Activated T-cell treated with anti-CD3 and anti-CD28 coated beads, Interleukin-2, amount 50 U/mL, for 72 hours (primary cell): ENCODE measurements around the gene SFXN5. TPM values are rescaled to one million over a fixed set of nuclear protein-coding genes. Genes with fewer than 3 reads are reported as not detected.
"Not testable (repeated sequence)": the region's sequence is repeated elsewhere in the genome, so short reads cannot be mapped to it uniquely, and the experiment has no call there.

Experiments used
- ATAC-seq, 2 donors: fragments of 150-1000 bp; cut with Tn5 transposase; replicated peaks in 1 of 2; 2 replicates each; pipeline ENCODE4 v1.10.0; 2021; ENCODE audit warnings: moderate library complexity in 2 of 2, mild to moderate bottlenecking in 1 of 2
- DNase-seq, 2 donors: peaks; one replicate each; pipeline ENCODE4 v3.0.0; 2021 to 2022; ENCODE audit warnings: mixed read lengths in 1 of 2
- H3K27ac Mint-ChIP-seq: one replicate; pipeline ENCODE4 v1.8.0; 2022; ENCODE audit warnings: mild to moderate bottlenecking, moderate library complexity, mixed read lengths
- H3K27me3 Mint-ChIP-seq: one replicate; pipeline ENCODE4 v1.8.0; 2022; ENCODE audit warnings: low read depth, mixed read lengths
- H3K36me3 Mint-ChIP-seq, 2 donors: one replicate each; pipeline ENCODE4 v1.8.0; 2022; ENCODE audit warnings: mixed read lengths in 2 of 2, mild to moderate bottlenecking in 1 of 2; ENCODE audit not compliant: insufficient read depth in 2 of 2
- H3K4me1 Mint-ChIP-seq: one replicate; pipeline ENCODE4 v1.8.0; 2022; ENCODE audit warnings: low read depth, mixed read lengths
- H3K4me3 Mint-ChIP-seq, 2 donors: one replicate each; pipeline ENCODE4 v1.8.0; 2022; ENCODE audit warnings: mild to moderate bottlenecking in 2 of 2, mixed read lengths in 2 of 2, moderate library complexity in 2 of 2
- H3K9me3 Mint-ChIP-seq, 2 donors: one replicate each; pipeline ENCODE4 v1.8.0; 2022; ENCODE audit warnings: mixed read lengths in 2 of 2
- total RNA-seq, 2 donors: library from RNA; stranded (reverse); gene quantifications; one replicate each; pipeline ENCODE4 v1.2.3, GENCODE V29; 2022

SFXN5 gene
- total RNA-seq, result 10 to 100 TPM in 1 of 2 donors, 1 to 10 TPM in 1; 9.1 to 10.1 TPM

GRCh38 chr2:73071360-73072128 is at the start of gene SFXN5:
SFXN5 (minus strand) TSS chr2:73071712; CDS start chr2:73071705, 7 bp downstream.
- H3K4me1 Mint-ChIP-seq, result peaks cover 24% of the 10 kb centered on the region
- peak within 1 kb of the TSS; percentile 88 to 92 for H3K4me3 Mint-ChIP-seq
- H3K27ac Mint-ChIP-seq, result peak within 1 kb of the TSS; percentile 81
- peak; percentile 99 for DNase-seq
- H3K27me3 Mint-ChIP-seq, result no peaks in the 10 kb centered on the region
- H3K36me3 Mint-ChIP-seq, result no peaks in the 10 kb centered on the region
- H3K9me3 Mint-ChIP-seq, result no peaks in the 10 kb centered on the region
- peak; percentile 90 to 92 for ATAC-seq

- H3K27me3 Mint-ChIP-seq, ATAC-seq, H3K27ac Mint-ChIP-seq, DNase-seq, H3K36me3 Mint-ChIP-seq, H3K4me1 Mint-ChIP-seq, H3K4me3 Mint-ChIP-seq, H3K9me3 Mint-ChIP-seq: not testable (repeated sequence)
Measured at GRCh38 chr2:73119611-73120239, 48.2 kb upstream of the SFXN5 start.

- no peak for DNase-seq
- Mint-ChIP-seq H3K9me3 (no peaks in the 10 kb centered on the region), H3K27ac (no peak overlapping the region), H3K4me3 (no peak overlapping the region), H3K27me3 (peaks cover 7% of the 10 kb centered on the region), H3K4me1 (peaks cover 5% of the 10 kb centered on the region), H3K36me3 (no peaks in the 10 kb centered on the region)
- ATAC-seq, result no peak
Measured at GRCh38 chr2:73117441-73117840, 45.9 kb upstream of the SFXN5 start.

GRCh38 chr2:73116182-73116960 is 44.9 kb upstream of the SFXN5 start:
- Mint-ChIP-seq H3K36me3 (no peaks in the 10 kb centered on the region), H3K27ac (no peak overlapping the region)

GRCh38 chr2:73114273-73114867 is 42.9 kb upstream of the SFXN5 start:
- Mint-ChIP-seq H3K27ac (no peak overlapping the region), H3K36me3 (no peaks in the 10 kb centered on the region), H3K9me3 (no peaks in the 10 kb centered on the region), H3K4me1 (peaks cover 26% of the 10 kb centered on the region), H3K4me3 (peak overlapping the region; percentile 50 to 54), H3K27me3 (no peaks in the 10 kb centered on the region)
- DNase-seq, result no peak
- no peak for ATAC-seq

More at GRCh38 chr2:73116182-73116960, 44.9 kb upstream of the SFXN5 start:
- H3K4me3 Mint-ChIP-seq, result no peak overlapping the region
- H3K27me3 Mint-ChIP-seq, result peaks cover 6% of the 10 kb centered on the region
- ATAC-seq (no peak), DNase-seq (no peak)
- no peaks in the 10 kb centered on the region for H3K9me3 Mint-ChIP-seq
- peaks cover 11% of the 10 kb centered on the region for H3K4me1 Mint-ChIP-seq

- Mint-ChIP-seq H3K4me1 (peaks cover 26% of the 10 kb centered on the region), H3K4me3 (peak within 1 kb of the TSS; percentile 77 to 94), H3K9me3 (no peaks in the 10 kb centered on the region), H3K36me3 (no peaks in the 10 kb centered on the region), H3K27me3 (no peaks in the 10 kb centered on the region), H3K27ac (peak within 1 kb of the TSS; percentile 89)
- DNase-seq, result peak; percentile 84 to 86
- peak; percentile 87 to 89 for ATAC-seq
Measured at GRCh38 chr2:73112913-73113854, 41.7 kb upstream of the SFXN5 start, which contains the start of gene RAB11FIP5. RAB11FIP5 (minus strand) TSS chr2:73112948; CDS start chr2:73112777, 171 bp downstream.

- peak overlapping the region; percentile 77 to 94 for H3K4me3 Mint-ChIP-seq
- peak; percentile 48 to 50 for ATAC-seq
- H3K27ac Mint-ChIP-seq, result peak overlapping the region; percentile 89
- no peaks in the 10 kb centered on the region for H3K9me3 Mint-ChIP-seq
- no peaks in the 10 kb centered on the region for H3K27me3 Mint-ChIP-seq
- peaks cover 27% of the 10 kb centered on the region for H3K4me1 Mint-ChIP-seq
- no peaks in the 10 kb centered on the region for H3K36me3 Mint-ChIP-seq
- peak; percentile 43 to 49 for DNase-seq
Measured at GRCh38 chr2:73112026-73112912, 40.8 kb upstream of the SFXN5 start.

GRCh38 chr2:73111073-73112025 is 39.8 kb upstream of the SFXN5 start:
- Mint-ChIP-seq H3K4me3 (peak overlapping the region; percentile 77 to 94), H3K4me1 (peaks cover 33% of the 10 kb centered on the region), H3K36me3 (no peaks in the 10 kb centered on the region), H3K27ac (peak overlapping the region; percentile 89), H3K9me3 (no peaks in the 10 kb centered on the region), H3K27me3 (no peaks in the 10 kb centered on the region)
- ATAC-seq (no peak), DNase-seq (peak; percentile 14 to 21)

GRCh38 chr2:73110168-73111072 is 38.9 kb upstream of the SFXN5 start:
- H3K4me1 Mint-ChIP-seq, result peaks cover 33% of the 10 kb centered on the region
- H3K27ac Mint-ChIP-seq, result no peak overlapping the region
- no peaks in the 10 kb centered on the region for H3K27me3 Mint-ChIP-seq
- H3K4me3 Mint-ChIP-seq, result peak overlapping the region; percentile 77 to 94
- ATAC-seq (no peak), DNase-seq (no peak)
- no peaks in the 10 kb centered on the region for H3K9me3 Mint-ChIP-seq
- no peaks in the 10 kb centered on the region for H3K36me3 Mint-ChIP-seq
